ENCODE results near the gene LGALS12.
A peak's percentile ranks its signal among the peaks of the same experiment; 100 is the strongest.

LGALS12 gene

GRCh38 chr11:63516109-63516508, 10.2 kb downstream of the LGALS12 start:
- H3F3A ChIP-seq (ENCODE audit: low read depth): 0 out of 2 replicates have a peak, but pooled peaks cover 2% of the 10 kb centered on the region
- H3K27me3 ChIP-seq (ENCODE audit: insufficient read depth, low read length, poor library complexity, severe bottlenecking): no peaks in the 10 kb centered on the region
- no peak overlapping the region for H3K4me3 ChIP-seq (ENCODE audit: low read length, poor library complexity, severe bottlenecking)
- H3K9ac ChIP-seq (ENCODE audit: low read depth, low read length, poor library complexity, severe bottlenecking): no peak overlapping the region
- H4K20me1 ChIP-seq (ENCODE audit: insufficient read depth, low read length, poor library complexity, severe bottlenecking): no peaks in the 10 kb centered on the region
- peaks cover 23% of the 10 kb centered on the region for H3K4me1 ChIP-seq (ENCODE audit: insufficient read depth, low read length, poor library complexity, severe bottlenecking)
- no peaks in the 10 kb centered on the region for H3K36me3 ChIP-seq (ENCODE audit: insufficient read depth, low read length)
- TF ChIP-seq EZH2phosphoT487 (IDR thresholded peaks at IDR 0.05; ENCODE audit: borderline replicate concordance) (no peak), CTCF (conservative IDR thresholded peaks at IDR 0.05; ENCODE audit: low read length) (no peak)
- H3K9me2 ChIP-seq (replicated peaks; ENCODE audit: low read depth, low read length): no peaks in the 10 kb centered on the region
- H3K79me2 ChIP-seq (ENCODE audit: insufficient read depth, low read length): no peaks in the 10 kb centered on the region
- H2AFZ ChIP-seq (ENCODE audit: low read length): no peak overlapping the region
- no peak overlapping the region for H3K4me2 ChIP-seq (ENCODE audit: low read depth, low read length, poor library complexity, severe bottlenecking)
- H3K9me3 ChIP-seq (ENCODE audit: insufficient read depth, low read depth, low read length): peaks cover 10% of the 10 kb centered on the region

GRCh38 chr11:63517156-63517555, 11.3 kb downstream of the LGALS12 start:
- H3K9me2 ChIP-seq (replicated peaks; ENCODE audit: low read depth, low read length): no peaks in the 10 kb centered on the region
- 0 out of 2 replicates have a peak, but pooled peaks cover 2% of the 10 kb centered on the region for H3F3A ChIP-seq (ENCODE audit: low read depth)
- H3K79me2 ChIP-seq (ENCODE audit: insufficient read depth, low read length): no peaks in the 10 kb centered on the region
- H4K20me1 ChIP-seq (ENCODE audit: insufficient read depth, low read length, poor library complexity, severe bottlenecking): no peaks in the 10 kb centered on the region
- H2AFZ ChIP-seq (ENCODE audit: low read length): no peak overlapping the region
- no peak overlapping the region for H3K4me3 ChIP-seq (ENCODE audit: low read length, poor library complexity, severe bottlenecking)
- no peaks in the 10 kb centered on the region for H3K27me3 ChIP-seq (ENCODE audit: insufficient read depth, low read length, poor library complexity, severe bottlenecking)
- H3K4me2 ChIP-seq (ENCODE audit: low read depth, low read length, poor library complexity, severe bottlenecking): no peak overlapping the region
- H3K4me1 ChIP-seq (ENCODE audit: insufficient read depth, low read length, poor library complexity, severe bottlenecking): peaks cover 18% of the 10 kb centered on the region
- H3K9ac ChIP-seq (ENCODE audit: low read depth, low read length, poor library complexity, severe bottlenecking): no peak overlapping the region
- no peaks in the 10 kb centered on the region for H3K36me3 ChIP-seq (ENCODE audit: insufficient read depth, low read length)
- no peak for TF ChIP-seq CTCF (conservative IDR thresholded peaks at IDR 0.05; ENCODE audit: low read length)
- TF ChIP-seq EZH2phosphoT487 (IDR thresholded peaks at IDR 0.05; ENCODE audit: borderline replicate concordance): no peak
- H3K9me3 ChIP-seq (ENCODE audit: insufficient read depth, low read depth, low read length): peaks cover 10% of the 10 kb centered on the region

GRCh38 chr11:63518548-63518947, 12.7 kb downstream of the LGALS12 start:
- Histone ChIP-seq H3K4me3 (ENCODE audit: low read length, poor library complexity, severe bottlenecking) (peak overlapping the region; percentile 29), H3K9me3 (ENCODE audit: insufficient read depth, low read depth, low read length) (peaks cover 10% of the 10 kb centered on the region), H4K20me1 (ENCODE audit: insufficient read depth, low read length, poor library complexity, severe bottlenecking) (no peaks in the 10 kb centered on the region), H3K36me3 (ENCODE audit: insufficient read depth, low read length) (no peaks in the 10 kb centered on the region), H3K79me2 (ENCODE audit: insufficient read depth, low read length) (no peaks in the 10 kb centered on the region), H3K4me1 (ENCODE audit: insufficient read depth, low read length, poor library complexity, severe bottlenecking) (peaks cover 20% of the 10 kb centered on the region), H3K9me2 (replicated peaks; ENCODE audit: low read depth, low read length) (no peaks in the 10 kb centered on the region), H2AFZ (ENCODE audit: low read length) (no peak overlapping the region), H3F3A (ENCODE audit: low read depth) (0 out of 2 replicates have a peak, but pooled peaks cover 2% of the 10 kb centered on the region), H3K9ac (ENCODE audit: low read depth, low read length, poor library complexity, severe bottlenecking) (no peak overlapping the region), H3K27me3 (ENCODE audit: insufficient read depth, low read length, poor library complexity, severe bottlenecking) (no peaks in the 10 kb centered on the region), H3K4me2 (ENCODE audit: low read depth, low read length, poor library complexity, severe bottlenecking) (peak overlapping the region; percentile 22)
- TF ChIP-seq EZH2phosphoT487 (IDR thresholded peaks at IDR 0.05; ENCODE audit: borderline replicate concordance) (no peak), CTCF (conservative IDR thresholded peaks at IDR 0.05; ENCODE audit: low read length) (no peak)

Measured in Loucy (cell line).